ENCODE results near the gene NRL. TPM values are rescaled to one million over a fixed set of nuclear protein-coding genes. Genes with fewer than 3 reads are reported as not detected.

NRL gene
- total RNA-seq, 1 experiment from 2014 or later, result 1.4 TPM

DNA sequence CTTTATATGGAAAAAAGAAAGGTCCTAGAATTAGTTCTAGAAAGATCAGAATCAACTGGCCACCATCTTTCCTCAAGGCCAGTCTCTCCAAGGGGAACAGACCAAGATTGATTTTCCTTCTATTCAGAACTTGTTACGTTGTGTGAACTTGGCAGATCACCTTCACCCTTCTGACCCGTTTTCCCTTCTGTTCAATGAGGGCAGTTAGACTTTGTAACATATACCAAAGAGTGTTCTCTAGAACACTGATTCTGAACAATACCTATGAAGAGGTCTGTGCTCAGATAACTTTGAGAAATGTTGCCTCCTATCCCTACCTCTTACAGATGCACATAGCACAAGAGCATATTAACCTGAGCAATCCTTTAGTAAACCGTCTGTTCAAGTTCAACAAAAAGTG is 31.3 kb downstream of the NRL start:
- H3K27me3 ChIP-seq (ENCODE audit: control insufficient read depth, insufficient read depth, low read length), result no peaks in the 10 kb centered on the region
- no peak overlapping the region for H3K27ac ChIP-seq (ENCODE audit: low read length)
- no peaks in the 10 kb centered on the region; the same call in 1 of the 2 replicates for H3K36me3 ChIP-seq (ENCODE audit: control insufficient read depth, insufficient read depth, low read length)
- CTCF ChIA-PET, result no interaction called here
- peaks cover 9% of the 10 kb centered on the region; the same call in 1 of the 2 replicates for H3K4me1 ChIP-seq (ENCODE audit: control insufficient read depth, insufficient read depth, low read length)
- ATAC-seq, result no peak
- no peaks in the 10 kb centered on the region for H3K9me3 ChIP-seq (ENCODE audit: control insufficient read depth, insufficient read depth, low read depth, low read length)
- BruUV-seq (replicated peaks), result no TSS peak
- TF ChIP-seq TCF7L2 (IDR thresholded peaks at IDR 0.05; ENCODE audit: low read depth, low read length) (no peak), SIN3A (IDR thresholded peaks at IDR 0.05; ENCODE audit: borderline replicate concordance, insufficient read depth, low read depth, low read length) (no peak), POLR2AphosphoS5 (IDR thresholded peaks at IDR 0.05; ENCODE audit: low read depth, low read length) (no peak)
- TF ChIP-seq, protein P1, sequence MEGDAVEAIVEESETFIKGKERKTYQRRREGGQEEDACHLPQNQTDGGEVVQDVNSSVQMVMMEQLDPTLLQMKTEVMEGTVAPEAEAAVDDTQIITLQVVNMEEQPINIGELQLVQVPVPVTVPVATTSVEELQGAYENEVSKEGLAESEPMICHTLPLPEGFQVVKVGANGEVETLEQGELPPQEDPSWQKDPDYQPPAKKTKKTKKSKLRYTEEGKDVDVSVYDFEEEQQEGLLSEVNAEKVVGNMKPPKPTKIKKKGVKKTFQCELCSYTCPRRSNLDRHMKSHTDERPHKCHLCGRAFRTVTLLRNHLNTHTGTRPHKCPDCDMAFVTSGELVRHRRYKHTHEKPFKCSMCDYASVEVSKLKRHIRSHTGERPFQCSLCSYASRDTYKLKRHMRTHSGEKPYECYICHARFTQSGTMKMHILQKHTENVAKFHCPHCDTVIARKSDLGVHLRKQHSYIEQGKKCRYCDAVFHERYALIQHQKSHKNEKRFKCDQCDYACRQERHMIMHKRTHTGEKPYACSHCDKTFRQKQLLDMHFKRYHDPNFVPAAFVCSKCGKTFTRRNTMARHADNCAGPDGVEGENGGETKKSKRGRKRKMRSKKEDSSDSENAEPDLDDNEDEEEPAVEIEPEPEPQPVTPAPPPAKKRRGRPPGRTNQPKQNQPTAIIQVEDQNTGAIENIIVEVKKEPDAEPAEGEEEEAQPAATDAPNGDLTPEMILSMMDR (IDR thresholded peaks at IDR 0.05), result no peak
- TF ChIP-seq, protein P2, sequence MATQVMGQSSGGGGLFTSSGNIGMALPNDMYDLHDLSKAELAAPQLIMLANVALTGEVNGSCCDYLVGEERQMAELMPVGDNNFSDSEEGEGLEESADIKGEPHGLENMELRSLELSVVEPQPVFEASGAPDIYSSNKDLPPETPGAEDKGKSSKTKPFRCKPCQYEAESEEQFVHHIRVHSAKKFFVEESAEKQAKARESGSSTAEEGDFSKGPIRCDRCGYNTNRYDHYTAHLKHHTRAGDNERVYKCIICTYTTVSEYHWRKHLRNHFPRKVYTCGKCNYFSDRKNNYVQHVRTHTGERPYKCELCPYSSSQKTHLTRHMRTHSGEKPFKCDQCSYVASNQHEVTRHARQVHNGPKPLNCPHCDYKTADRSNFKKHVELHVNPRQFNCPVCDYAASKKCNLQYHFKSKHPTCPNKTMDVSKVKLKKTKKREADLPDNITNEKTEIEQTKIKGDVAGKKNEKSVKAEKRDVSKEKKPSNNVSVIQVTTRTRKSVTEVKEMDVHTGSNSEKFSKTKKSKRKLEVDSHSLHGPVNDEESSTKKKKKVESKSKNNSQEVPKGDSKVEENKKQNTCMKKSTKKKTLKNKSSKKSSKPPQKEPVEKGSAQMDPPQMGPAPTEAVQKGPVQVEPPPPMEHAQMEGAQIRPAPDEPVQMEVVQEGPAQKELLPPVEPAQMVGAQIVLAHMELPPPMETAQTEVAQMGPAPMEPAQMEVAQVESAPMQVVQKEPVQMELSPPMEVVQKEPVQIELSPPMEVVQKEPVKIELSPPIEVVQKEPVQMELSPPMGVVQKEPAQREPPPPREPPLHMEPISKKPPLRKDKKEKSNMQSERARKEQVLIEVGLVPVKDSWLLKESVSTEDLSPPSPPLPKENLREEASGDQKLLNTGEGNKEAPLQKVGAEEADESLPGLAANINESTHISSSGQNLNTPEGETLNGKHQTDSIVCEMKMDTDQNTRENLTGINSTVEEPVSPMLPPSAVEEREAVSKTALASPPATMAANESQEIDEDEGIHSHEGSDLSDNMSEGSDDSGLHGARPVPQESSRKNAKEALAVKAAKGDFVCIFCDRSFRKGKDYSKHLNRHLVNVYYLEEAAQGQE (IDR thresholded peaks at IDR 0.05; ENCODE audit: insufficient read depth in 1 of 2, low read depth in 2 of 2, low read length in 1 of 2), result no peak
- H3K4me3 ChIP-seq (ENCODE audit: low read depth in 2 of 2, low read length in 2 of 2), result no peak overlapping the region
- intact Hi-C loops (cut with micrococcal nuclease; ENCODE audit: unreplicated experiment), result no loop called here
- POLR2A ChIA-PET, result no interaction called here
- no peak for DNase-seq (ENCODE audit: low read depth, low spot score)
- in situ Hi-C loops (cut with HindIII; ENCODE audit: low pct_unique_long_range_greater_than_20kb, low sequenced_read_pairs), result no loop called here

DNA sequence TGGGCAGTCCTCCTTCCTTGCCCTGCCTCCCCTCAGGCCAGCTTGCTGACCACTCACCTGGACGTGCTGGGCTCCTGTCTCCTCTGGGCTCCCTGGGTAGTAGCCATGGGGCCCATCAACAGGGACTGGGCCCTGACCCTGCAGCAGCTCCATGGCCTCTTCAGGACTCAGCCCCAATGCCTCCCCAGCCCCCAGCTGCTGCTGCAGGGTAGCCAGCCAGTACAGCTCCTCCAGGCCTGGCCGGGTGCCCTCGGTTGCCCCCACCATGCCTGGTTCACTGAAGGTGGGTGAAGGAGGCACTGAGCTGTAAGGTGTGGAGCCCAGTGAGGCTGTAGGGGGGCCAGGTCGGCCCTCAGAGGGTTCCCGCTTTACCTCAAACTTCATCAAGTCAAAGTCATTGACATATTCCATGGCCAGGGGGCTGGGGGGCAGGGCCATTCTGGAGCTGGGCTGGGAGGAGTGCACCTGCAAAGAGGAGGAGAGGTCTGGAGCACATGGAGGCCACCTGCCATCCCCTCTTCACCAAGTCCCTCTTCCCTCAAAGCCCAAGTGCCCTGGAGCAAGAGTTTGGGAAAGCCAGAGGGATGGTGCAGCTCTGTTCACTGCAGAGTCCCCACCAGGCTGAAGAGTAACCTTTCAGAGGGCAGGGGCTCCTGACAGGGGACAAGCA is 32.2 kb downstream of the NRL start:
- Histone ChIP-seq H3K4me3 (ENCODE audit: low read depth in 2 of 2, low read length in 2 of 2) (no peak overlapping the region), H3K36me3 (ENCODE audit: control insufficient read depth, insufficient read depth, low read length) (no peaks in the 10 kb centered on the region; the same call in 1 of the 2 replicates), H3K27ac (ENCODE audit: low read length) (no peak overlapping the region), H3K9me3 (ENCODE audit: control insufficient read depth, insufficient read depth, low read depth, low read length) (no peaks in the 10 kb centered on the region), H3K4me1 (ENCODE audit: control insufficient read depth, insufficient read depth, low read length) (peaks cover 9% of the 10 kb centered on the region; the same call in 1 of the 2 replicates), H3K27me3 (ENCODE audit: control insufficient read depth, insufficient read depth, low read length) (no peaks in the 10 kb centered on the region)
- BruUV-seq (replicated peaks), result no TSS peak
- in situ Hi-C loops (cut with HindIII; ENCODE audit: low pct_unique_long_range_greater_than_20kb, low sequenced_read_pairs), result no loop called here
- DNase-seq (ENCODE audit: low read depth, low spot score) (no peak), ATAC-seq (no peak)
- intact Hi-C loops (cut with micrococcal nuclease; ENCODE audit: unreplicated experiment), result no loop called here
- no peak for TF ChIP-seq TCF7L2 (IDR thresholded peaks at IDR 0.05; ENCODE audit: low read depth, low read length)
- TF ChIP-seq POLR2AphosphoS5 (IDR thresholded peaks at IDR 0.05; ENCODE audit: low read depth, low read length), result no peak
- TF ChIP-seq, protein P1 (IDR thresholded peaks at IDR 0.05), result no peak
- no peak for TF ChIP-seq SIN3A (IDR thresholded peaks at IDR 0.05; ENCODE audit: borderline replicate concordance, insufficient read depth, low read depth, low read length)
- TF ChIP-seq, protein P2 (IDR thresholded peaks at IDR 0.05; ENCODE audit: insufficient read depth in 1 of 2, low read depth in 2 of 2, low read length in 1 of 2), result no peak
- ChIA-PET CTCF (no interaction called here), POLR2A (no interaction called here)
